Spleen (tissue), 11 donors: ENCODE data around the gene BAHD1. TPM values are rescaled to one million over a fixed set of nuclear protein-coding genes. Genes with fewer than 3 reads are reported as not detected.

ENCODE experiments used
- DNase-seq: peaks from one replicate; pipeline ENCODE4 v3.0.0-alpha.2; 2020
- H3K27ac ChIP-seq, 8 donors: fragments of 200-600 bp; sonication (generic) in 7 of 8; 1 replicate in 4 of 8; 2 replicates in 4 of 8; pipeline versions ENCODE4 v1.5.0 to v1.8.0; 2016 to 2021; ENCODE audit warnings: inconsistent platforms in 4 of 8, mild to moderate bottlenecking in 4 of 8, moderate library complexity in 1 of 8
- H3K27me3 ChIP-seq, 7 donors: fragments of 200-600 bp; sonication (generic) in 6 of 7; replicated peaks in 1 of 7; 1 replicate in 4 of 7; 2 replicates in 3 of 7; pipeline versions ENCODE4 v1.5.0 to v1.8.0; 2016 to 2021; ENCODE audit warnings: inconsistent platforms in 3 of 7, mild to moderate bottlenecking in 1 of 7
- H3K36me3 ChIP-seq, 6 donors: fragments of 200-600 bp; sonication (generic) in 5 of 6; 1 replicate in 4 of 6; 2 replicates in 2 of 6; pipeline versions ENCODE4 v1.5.0 to v1.8.0; 2016 to 2021; ENCODE audit warnings: inconsistent platforms in 2 of 6
- H3K4me1 ChIP-seq, 6 donors: fragments of 200-600 bp; sonication (generic) in 5 of 6; 1 replicate in 3 of 6; 2 replicates in 3 of 6; pipeline versions ENCODE4 v1.5.0 to v1.8.0; 2016 to 2021; ENCODE audit warnings: inconsistent platforms in 3 of 6
- H3K4me3 ChIP-seq, 8 donors: fragments of 200-600 bp; sonication (generic) in 7 of 8; 1 replicate in 4 of 8; 2 replicates in 4 of 8; pipeline versions ENCODE4 v1.5.0 to v1.8.0; 2016 to 2021; ENCODE audit warnings: inconsistent platforms in 4 of 8, mild to moderate bottlenecking in 4 of 8, moderate library complexity in 2 of 8
- H3K9me3 ChIP-seq, 8 donors: fragments of 200-600 bp; sonication (generic) in 7 of 8; 1 replicate in 4 of 8; 2 replicates in 4 of 8; pipeline versions ENCODE4 v1.5.0 to v1.8.0; 2016 to 2021; ENCODE audit warnings: inconsistent platforms in 4 of 8
- POLR2A ChIP-seq, 3 donors: fragments of 450-650 bp; IDR thresholded peaks; one replicate each; pipeline ENCODE4 v1.5.1; 2017; ENCODE audit warnings: antibody characterized with exemption in 3 of 3, mild to moderate bottlenecking in 1 of 3
- POLR2AphosphoS5 ChIP-seq, 3 donors: sonication (generic); formaldehyde crosslinking; IDR thresholded peaks; one replicate each; pipeline ENCODE4 v1.5.1; 2017; ENCODE audit warnings: antibody characterized with exemption in 3 of 3
- WGBS, 5 donors: extraction: QIAGEN DNeasy Blood & Tissue Kit in 3 of 5; methylation state at CpG; one replicate each; pipeline versions ENCODE4 v1.1.5 to v1.1.7; 2013 to 2018; 5-methylcytosine and 5-hydroxymethylcytosine counted together
- intact Hi-C: fragments of 100-400 bp; cut with DNase I; formaldehyde crosslinking; loops from one replicate; pipeline ENCODE4 v1.15.0; 2023; ENCODE audit warnings: low total_unique reads
- polyA plus RNA-seq, 3 donors: library from polyadenylated mRNA; stranded (reverse); fragments of 200-250 nt; gene quantifications; one replicate each; pipeline ENCODE4 v1.2.1, GENCODE V29; 2013
- total RNA-seq, 7 donors: library from RNA; depleted of rRNA in 3 of 7; stranded (reverse); fragments of >200 nt in 3 of 7; fragmentation: NEBNext Ultra II Directional in 4 of 7; extraction: Animal tissue kit (Norgen Biotek cat#: 25700) in 4 of 7; gene quantifications; one replicate each; pipeline versions ENCODE4 v1.1.0 to v1.2.1, GENCODE V29; 2016 to 2021
- TF ChIP-seq, protein P1 (sequence below), 11 experiments: fragments of 200-600 bp in 7 of 11; fragments of 450-650 bp in 4 of 11; sonication (generic) in 4 of 11; IDR thresholded peaks in 8 of 11; conservative IDR thresholded peaks in 3 of 11; 1 replicate in 7 of 11; 2 replicates in 4 of 11; pipeline versions ENCODE4 v1.4.0 to v1.8.0; 2016 to 2021; ENCODE audit warnings: antibody characterized with exemption in 11 of 11, inconsistent platforms in 4 of 11, mild to moderate bottlenecking in 1 of 11
- donor health status: healthy with polysubstance abuse.
- donor health status: DM: no; HTN: no; CAD: no; lungs with moderate emphysema.
- donor health status: DM: no; HTN: no; CAD: no.
- donor health status: Bipolar disorder and iron deficiency.
- donor health status: healthy.
- donor health status: DM: no; HTN: no; CAD: no.
- donor health status: DM: yes; HTN: yes; CAD: no.

Gene BAHD1
- total and polyA plus RNA-seq, 10 donors, result 7.4 to 27.0 (median 20.2) TPM

DNA sequence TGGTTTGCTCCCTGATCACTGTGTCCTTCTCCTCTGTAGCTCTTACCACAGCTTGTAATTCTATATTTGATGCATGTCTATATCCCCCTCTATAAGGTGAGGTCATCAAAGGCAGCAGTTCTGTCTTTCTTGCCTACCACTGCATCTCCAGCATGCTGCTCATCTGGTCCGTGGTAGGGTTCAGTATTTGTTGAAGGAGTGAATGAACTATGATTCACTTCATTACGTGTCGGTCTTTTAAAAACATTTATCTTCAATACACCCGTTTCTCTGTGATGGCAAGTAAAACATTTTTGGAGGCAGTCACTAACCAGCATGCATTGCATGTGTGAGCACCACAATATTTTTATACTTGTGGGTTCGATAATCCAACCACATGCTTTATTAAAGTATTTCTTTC lies 57.7 kb downstream of the BAHD1 start:
- Histone ChIP-seq H3K36me3 (no peaks in the 10 kb centered on the region), H3K27ac (no peak overlapping the region), H3K27me3 (peaks cover 0 to 16% (median 0%) of the 10 kb centered on the region in 7 donors), H3K4me3 (no peak overlapping the region), H3K4me1 (peaks cover 0 to 4% (median 0%) of the 10 kb centered on the region in 6 donors), H3K9me3 (no peaks in the 10 kb centered on the region)
- WGBS, 5 donors, result 82 to 91% (median 86%) methylated on average over 5 of the region's 5 CpGs
- no peak for DNase-seq
- no peak for TF ChIP-seq POLR2A (IDR thresholded peaks at IDR 0.05)
- TF ChIP-seq, protein P1, sequence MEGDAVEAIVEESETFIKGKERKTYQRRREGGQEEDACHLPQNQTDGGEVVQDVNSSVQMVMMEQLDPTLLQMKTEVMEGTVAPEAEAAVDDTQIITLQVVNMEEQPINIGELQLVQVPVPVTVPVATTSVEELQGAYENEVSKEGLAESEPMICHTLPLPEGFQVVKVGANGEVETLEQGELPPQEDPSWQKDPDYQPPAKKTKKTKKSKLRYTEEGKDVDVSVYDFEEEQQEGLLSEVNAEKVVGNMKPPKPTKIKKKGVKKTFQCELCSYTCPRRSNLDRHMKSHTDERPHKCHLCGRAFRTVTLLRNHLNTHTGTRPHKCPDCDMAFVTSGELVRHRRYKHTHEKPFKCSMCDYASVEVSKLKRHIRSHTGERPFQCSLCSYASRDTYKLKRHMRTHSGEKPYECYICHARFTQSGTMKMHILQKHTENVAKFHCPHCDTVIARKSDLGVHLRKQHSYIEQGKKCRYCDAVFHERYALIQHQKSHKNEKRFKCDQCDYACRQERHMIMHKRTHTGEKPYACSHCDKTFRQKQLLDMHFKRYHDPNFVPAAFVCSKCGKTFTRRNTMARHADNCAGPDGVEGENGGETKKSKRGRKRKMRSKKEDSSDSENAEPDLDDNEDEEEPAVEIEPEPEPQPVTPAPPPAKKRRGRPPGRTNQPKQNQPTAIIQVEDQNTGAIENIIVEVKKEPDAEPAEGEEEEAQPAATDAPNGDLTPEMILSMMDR (IDR thresholded peaks at IDR 0.05 in 8 of 11, conservative IDR thresholded peaks at IDR 0.05 in 3 of 11), result no peak
- no peak for TF ChIP-seq POLR2AphosphoS5 (IDR thresholded peaks at IDR 0.05)
- intact Hi-C loops, result no loop called here

DNA sequence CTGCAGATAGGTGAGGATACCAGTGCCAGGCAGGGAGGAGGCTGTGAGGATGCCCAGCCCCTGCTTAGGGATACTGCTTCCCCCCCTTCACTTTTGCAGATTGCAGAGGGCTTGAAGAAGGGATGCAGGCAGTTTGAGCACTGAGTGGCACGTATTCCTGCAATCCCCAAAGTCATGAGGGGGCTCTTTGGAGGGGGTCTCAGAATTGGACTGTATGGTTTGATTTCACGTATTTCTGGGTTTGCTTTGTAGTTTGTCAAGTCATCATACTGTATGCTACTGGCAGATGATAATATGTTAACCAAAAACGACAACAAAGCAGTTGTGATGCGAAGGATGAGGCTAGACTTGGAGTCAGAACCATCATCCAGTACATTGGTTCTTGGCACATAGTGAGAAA lies 58.1 kb downstream of the BAHD1 start:
- 69 to 79% (median 78%) methylated on average over 4 of the region's 4 CpGs for WGBS, 5 donors
- Histone ChIP-seq H3K4me3 (no peak overlapping the region), H3K9me3 (no peaks in the 10 kb centered on the region), H3K4me1 (no peaks in the 10 kb centered on the region), H3K27me3 (peaks cover 0 to 19% (median 0%) of the 10 kb centered on the region in 7 donors), H3K27ac (no peak overlapping the region), H3K36me3 (no peaks in the 10 kb centered on the region)
- intact Hi-C loops, result no loop called here
- TF ChIP-seq POLR2AphosphoS5 (IDR thresholded peaks at IDR 0.05), result no peak
- no peak for TF ChIP-seq POLR2A (IDR thresholded peaks at IDR 0.05)
- TF ChIP-seq, protein P1 (IDR thresholded peaks at IDR 0.05 in 8 of 11, conservative IDR thresholded peaks at IDR 0.05 in 3 of 11), result no peak
- no peak for DNase-seq

DNA sequence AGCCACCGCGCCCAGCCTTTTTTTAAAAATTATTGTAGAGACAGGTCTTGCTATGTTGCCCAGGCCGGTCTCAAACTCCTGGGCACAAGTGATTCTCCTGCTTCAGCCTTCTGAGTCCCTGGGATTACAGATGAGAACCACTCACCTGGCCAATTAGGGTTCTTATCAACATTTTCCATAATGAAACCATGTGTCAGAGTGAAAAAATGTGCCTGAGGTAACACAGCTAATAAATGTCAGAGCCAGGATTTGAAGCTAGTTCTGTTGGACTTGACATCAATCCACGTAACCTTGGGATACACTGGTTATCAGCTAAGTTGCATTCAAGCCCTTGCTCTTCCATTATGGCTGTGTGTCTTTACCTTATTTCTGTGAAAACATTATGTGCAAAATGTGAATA lies 59.2 kb downstream of the BAHD1 start:
- no peak for DNase-seq
- intact Hi-C loops, result no loop called here
- Histone ChIP-seq H3K4me3 (no peak overlapping the region), H3K27me3 (peaks cover 0 to 26% (median 0%) of the 10 kb centered on the region in 7 donors), H3K9me3 (no peaks in the 10 kb centered on the region), H3K27ac (no peak overlapping the region), H3K4me1 (no peaks in the 10 kb centered on the region), H3K36me3 (no peaks in the 10 kb centered on the region)
- 83 to 97% (median 86%) methylated on average over 4 of the region's 4 CpGs for WGBS, 5 donors
- TF ChIP-seq, protein P1 (IDR thresholded peaks at IDR 0.05 in 8 of 11, conservative IDR thresholded peaks at IDR 0.05 in 3 of 11), result no peak
- TF ChIP-seq POLR2AphosphoS5 (IDR thresholded peaks at IDR 0.05), result no peak
- TF ChIP-seq POLR2A (IDR thresholded peaks at IDR 0.05), result no peak

DNA sequence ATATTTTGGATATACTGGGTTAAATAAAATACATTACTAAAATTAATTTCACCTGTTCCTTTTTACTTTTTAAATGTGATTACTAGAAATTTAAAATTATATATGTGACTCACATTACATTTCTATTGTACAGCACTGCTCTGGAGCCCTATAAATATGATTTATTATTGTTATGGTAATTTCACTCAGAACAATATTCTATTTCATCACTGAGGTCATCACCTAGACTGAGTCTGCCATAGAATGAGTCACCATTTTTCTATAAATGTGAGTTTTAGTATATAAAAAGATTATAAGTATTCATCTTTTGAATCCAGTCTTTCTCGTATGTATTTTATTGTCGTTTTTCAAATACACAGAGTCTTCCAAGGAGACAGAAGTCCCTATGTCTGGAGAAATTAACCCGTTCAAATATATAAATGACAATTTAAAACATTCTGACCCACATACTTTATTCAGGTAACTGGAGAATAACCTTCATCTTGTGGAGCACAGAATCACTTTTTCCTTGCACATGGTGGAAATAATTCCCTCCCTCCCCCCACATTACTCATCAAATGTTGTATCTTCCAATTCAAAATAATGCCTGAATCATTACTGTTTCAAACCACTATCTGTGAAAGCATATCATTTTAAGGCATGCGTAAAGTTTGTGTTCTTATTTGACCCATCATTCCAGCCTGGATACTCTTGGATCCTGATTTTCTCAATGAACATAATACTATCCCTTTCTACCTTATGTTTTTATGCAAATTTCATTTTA lies 60.0 kb downstream of the BAHD1 start:
- H3K4me1 ChIP-seq, result no peaks in the 10 kb centered on the region
- peaks cover 0 to 29% (median 0%) of the 10 kb centered on the region in 7 donors for H3K27me3 ChIP-seq
- H3K9me3 ChIP-seq, result no peaks in the 10 kb centered on the region
- no peaks in the 10 kb centered on the region for H3K36me3 ChIP-seq
- WGBS, 5 donors, result 87 to 95% (median 88%) methylated on average over 4 of the region's 4 CpGs
- intact Hi-C loops, result no loop called here
- TF ChIP-seq POLR2A (IDR thresholded peaks at IDR 0.05), result no peak
- TF ChIP-seq, protein P1 (IDR thresholded peaks at IDR 0.05 in 8 of 11, conservative IDR thresholded peaks at IDR 0.05 in 3 of 11), result no peak
- no peak overlapping the region for H3K27ac ChIP-seq
- no peak for DNase-seq
- no peak overlapping the region for H3K4me3 ChIP-seq
